Upper lobe of left lung (tissue), 4 donors: ENCODE data around the gene FOXP1.

Experiments used
- CTCF ChIP-seq, 6 experiments: fragments of 450-650 bp in 4 of 6; fragments of 200-600 bp in 2 of 6; sonication (generic) in 2 of 6; IDR thresholded peaks; one replicate each; pipeline ENCODE4 v1.5.1; 2016 to 2019; ENCODE audit warnings: antibody characterized with exemption in 6 of 6
- POLR2A ChIP-seq, 4 donors: fragments of 450-650 bp; IDR thresholded peaks; one replicate each; pipeline ENCODE4 v1.5.1; 2016 to 2017; ENCODE audit warnings: antibody characterized with exemption in 4 of 4, mild to moderate bottlenecking in 2 of 4
- POLR2AphosphoS5 ChIP-seq, 2 donors: sonication (generic); formaldehyde crosslinking; IDR thresholded peaks; one replicate each; pipeline ENCODE4 v1.5.1; 2017; ENCODE audit warnings: antibody characterized with exemption in 2 of 2

DNA sequence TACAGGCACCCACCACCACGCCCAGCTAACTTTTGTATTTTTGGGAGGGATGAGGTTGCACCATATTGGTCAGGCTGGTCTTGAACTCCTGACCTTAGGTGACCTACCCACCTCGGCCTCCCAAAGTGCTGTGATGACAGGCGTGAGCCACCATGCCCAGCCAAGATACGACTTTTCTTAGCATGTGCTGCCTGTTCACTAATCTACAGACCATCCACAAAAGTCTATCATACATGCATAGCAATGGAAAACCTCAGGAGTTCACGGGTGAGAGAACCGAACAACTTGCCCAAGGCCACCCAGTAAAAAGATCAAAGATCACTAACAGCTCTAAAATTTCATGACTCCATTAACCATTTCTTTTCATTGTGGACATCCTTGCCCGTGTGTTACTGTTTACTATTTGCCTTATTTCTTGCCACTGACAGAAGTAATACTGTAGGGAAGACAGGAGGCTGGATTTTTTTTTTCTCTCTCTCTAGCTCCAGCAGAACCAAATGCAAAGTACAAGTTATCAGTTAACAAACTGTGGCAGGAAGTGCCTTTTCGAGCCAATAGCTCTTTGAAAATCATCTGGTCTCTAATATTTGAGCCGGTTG, 92.3 kb downstream of the FOXP1 start:
- TF ChIP-seq CTCF (IDR thresholded peaks at IDR 0.05) (no peak), POLR2AphosphoS5 (IDR thresholded peaks at IDR 0.05) (no peak), POLR2A (IDR thresholded peaks at IDR 0.05) (no peak)
